ENCODE results near the gene ITM2C.

DNA sequence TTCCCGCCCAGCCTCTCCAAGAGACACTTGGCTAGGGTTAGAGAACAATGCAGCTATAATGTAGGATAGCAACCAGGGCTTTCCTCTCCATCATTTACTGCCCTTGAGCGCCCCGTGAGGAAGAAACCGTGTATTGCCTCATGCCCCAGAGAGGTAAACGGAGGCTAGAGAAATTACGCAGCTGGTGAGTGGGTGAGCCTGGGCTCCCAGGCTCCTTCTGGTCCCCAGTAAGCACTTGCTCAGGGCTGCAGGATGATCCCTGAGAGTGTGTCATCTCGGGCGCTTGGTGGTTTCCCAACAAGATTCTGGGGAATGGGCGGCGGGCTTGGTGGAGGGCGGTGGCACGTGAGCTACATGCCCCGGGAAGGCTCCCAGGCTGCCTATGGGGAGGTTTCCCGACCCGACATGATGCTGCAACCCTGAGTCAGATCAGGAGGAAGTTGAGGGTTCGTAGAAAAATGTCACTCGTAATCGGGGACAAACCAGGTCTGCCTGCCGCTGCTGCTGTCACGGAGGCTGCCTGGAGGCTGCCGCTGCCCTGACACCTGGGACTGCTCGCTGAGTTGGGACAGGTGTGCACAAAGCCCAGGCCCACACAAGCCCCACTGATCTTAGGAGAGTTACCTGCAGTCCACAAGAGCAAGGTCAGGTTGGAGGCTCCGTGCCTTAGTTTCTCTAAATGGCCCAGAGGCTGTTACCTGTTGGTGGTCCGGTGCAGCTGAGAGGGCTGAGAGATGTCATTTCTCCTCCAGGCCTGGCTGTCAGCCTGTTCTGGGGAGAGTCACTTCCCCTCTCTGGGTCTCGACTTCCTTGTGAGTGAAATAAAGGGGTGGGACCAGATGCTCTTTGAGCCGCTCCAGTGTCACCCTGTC lies 60.0 kb downstream of the ITM2C start, which contains the start of gene GPR55:
- TF ChIP-seq, protein P1, sequence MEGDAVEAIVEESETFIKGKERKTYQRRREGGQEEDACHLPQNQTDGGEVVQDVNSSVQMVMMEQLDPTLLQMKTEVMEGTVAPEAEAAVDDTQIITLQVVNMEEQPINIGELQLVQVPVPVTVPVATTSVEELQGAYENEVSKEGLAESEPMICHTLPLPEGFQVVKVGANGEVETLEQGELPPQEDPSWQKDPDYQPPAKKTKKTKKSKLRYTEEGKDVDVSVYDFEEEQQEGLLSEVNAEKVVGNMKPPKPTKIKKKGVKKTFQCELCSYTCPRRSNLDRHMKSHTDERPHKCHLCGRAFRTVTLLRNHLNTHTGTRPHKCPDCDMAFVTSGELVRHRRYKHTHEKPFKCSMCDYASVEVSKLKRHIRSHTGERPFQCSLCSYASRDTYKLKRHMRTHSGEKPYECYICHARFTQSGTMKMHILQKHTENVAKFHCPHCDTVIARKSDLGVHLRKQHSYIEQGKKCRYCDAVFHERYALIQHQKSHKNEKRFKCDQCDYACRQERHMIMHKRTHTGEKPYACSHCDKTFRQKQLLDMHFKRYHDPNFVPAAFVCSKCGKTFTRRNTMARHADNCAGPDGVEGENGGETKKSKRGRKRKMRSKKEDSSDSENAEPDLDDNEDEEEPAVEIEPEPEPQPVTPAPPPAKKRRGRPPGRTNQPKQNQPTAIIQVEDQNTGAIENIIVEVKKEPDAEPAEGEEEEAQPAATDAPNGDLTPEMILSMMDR (conservative IDR thresholded peaks at IDR 0.05; ENCODE audit: low read depth in 2 of 2): peak; percentile 70 to 75
- TF ChIP-seq EZH2 (IDR thresholded peaks at IDR 0.05; ENCODE audit: low read depth, unreplicated experiment) (no peak), ZNF331 (CRISPR knock-in tag; IDR thresholded peaks at IDR 0.05; ENCODE audit: low read depth) (no peak), NANOG (IDR thresholded peaks at IDR 0.05; ENCODE audit: borderline replicate concordance) (no peak)
